Prostate gland (tissue), 2 donors: Measurements from ENCODE around the gene NR0B2.

Experiments used
- POLR2A ChIP-seq: fragments of 450-650 bp; IDR thresholded peaks from one replicate; pipeline ENCODE4 v1.6.1; 2016; ENCODE audit warnings: antibody characterized with exemption, mild to moderate bottlenecking
- POLR2AphosphoS5 ChIP-seq: sonication (generic); formaldehyde crosslinking; IDR thresholded peaks from one replicate; pipeline ENCODE4 v1.6.1; 2017; ENCODE audit warnings: antibody characterized with exemption
- TF ChIP-seq, protein P1 (sequence below), 4 experiments: fragments of 200-600 bp in 2 of 4; fragments of 450-650 bp in 2 of 4; sonication (generic) in 2 of 4; IDR thresholded peaks; 1 replicate in 3 of 4; 2 replicates in 1 of 4; pipeline ENCODE4 v1.5.1; 2016 to 2019; ENCODE audit warnings: antibody characterized with exemption in 4 of 4, mild to moderate bottlenecking in 2 of 4, moderate library complexity in 2 of 4

- TF ChIP-seq, protein P1, sequence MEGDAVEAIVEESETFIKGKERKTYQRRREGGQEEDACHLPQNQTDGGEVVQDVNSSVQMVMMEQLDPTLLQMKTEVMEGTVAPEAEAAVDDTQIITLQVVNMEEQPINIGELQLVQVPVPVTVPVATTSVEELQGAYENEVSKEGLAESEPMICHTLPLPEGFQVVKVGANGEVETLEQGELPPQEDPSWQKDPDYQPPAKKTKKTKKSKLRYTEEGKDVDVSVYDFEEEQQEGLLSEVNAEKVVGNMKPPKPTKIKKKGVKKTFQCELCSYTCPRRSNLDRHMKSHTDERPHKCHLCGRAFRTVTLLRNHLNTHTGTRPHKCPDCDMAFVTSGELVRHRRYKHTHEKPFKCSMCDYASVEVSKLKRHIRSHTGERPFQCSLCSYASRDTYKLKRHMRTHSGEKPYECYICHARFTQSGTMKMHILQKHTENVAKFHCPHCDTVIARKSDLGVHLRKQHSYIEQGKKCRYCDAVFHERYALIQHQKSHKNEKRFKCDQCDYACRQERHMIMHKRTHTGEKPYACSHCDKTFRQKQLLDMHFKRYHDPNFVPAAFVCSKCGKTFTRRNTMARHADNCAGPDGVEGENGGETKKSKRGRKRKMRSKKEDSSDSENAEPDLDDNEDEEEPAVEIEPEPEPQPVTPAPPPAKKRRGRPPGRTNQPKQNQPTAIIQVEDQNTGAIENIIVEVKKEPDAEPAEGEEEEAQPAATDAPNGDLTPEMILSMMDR (IDR thresholded peaks at IDR 0.05): peak in 1 of 4 experiments; percentile 38
- TF ChIP-seq POLR2A (peak; percentile 85), POLR2AphosphoS5 (peak; percentile 99)
Observed at GRCh38 chr1:26921540-26922430, 8.0 kb upstream of the NR0B2 start, which contains the start of gene NUDC.
